HG03571 (cell line): ENCODE measurements around the gene B3GALNT1.

Experiments
- ATAC-seq: cut with Tn5 transposase; IDR thresholded peaks from one replicate; pipeline ENCODE4 v1.9.1; 2021; ENCODE audit not compliant: unreplicated experiment

B3GALNT1 gene, protein sequence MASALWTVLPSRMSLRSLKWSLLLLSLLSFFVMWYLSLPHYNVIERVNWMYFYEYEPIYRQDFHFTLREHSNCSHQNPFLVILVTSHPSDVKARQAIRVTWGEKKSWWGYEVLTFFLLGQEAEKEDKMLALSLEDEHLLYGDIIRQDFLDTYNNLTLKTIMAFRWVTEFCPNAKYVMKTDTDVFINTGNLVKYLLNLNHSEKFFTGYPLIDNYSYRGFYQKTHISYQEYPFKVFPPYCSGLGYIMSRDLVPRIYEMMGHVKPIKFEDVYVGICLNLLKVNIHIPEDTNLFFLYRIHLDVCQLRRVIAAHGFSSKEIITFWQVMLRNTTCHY

DNA sequence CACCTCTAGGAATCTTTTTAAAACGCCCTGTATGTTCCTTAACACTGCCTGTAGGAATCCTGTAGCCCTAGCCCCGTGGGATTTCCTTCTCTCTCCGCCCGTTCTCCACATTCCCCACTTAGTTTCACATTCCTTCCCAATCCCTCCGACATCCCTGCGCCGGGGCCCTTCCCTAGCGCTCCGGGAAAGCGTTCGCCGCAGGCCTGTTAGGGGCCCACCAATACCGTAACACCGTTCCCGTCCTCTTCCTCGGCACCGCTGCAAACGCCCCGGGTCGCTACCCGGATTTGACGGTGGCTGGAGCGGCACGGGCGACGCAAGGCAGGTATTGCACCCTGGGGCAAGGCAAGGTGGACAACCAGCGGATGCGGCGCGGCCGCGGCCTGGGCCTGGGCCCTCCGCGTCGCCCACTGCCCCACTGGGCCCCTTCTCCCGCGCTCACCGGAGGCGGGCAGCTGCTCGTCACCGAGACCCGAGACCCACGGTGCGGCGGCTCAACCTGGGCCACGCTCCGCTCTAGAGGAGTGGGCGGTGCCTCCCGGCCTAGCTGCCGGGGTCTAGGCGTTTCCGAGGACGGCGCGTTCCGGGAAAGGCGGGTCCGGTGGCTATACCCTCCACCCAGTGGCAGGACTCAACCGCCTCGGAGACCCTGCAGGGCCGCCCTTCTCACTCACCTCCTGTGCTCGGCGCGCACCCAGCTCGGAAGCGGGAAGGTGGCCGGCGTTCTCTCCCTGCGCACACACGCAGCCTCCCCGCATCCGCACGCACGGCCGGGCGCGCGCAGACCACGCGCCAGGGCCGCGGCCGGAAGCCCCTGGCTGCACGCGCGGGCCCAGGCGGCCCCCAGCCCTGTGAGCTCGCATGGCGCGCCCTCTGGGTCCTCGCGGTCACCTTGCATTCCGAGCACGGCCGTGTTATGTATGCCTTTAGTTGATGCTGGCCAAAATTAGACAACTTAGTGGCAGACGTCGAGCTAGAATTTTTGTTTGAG, at the start of gene B3GALNT1:
TSS of gene B3GALNT1 (minus strand) at position 789 of the 991 bp plus-strand sequence. CDS start 18,595 bp downstream, outside the sequence.
- peak; percentile 74 for ATAC-seq

DNA sequence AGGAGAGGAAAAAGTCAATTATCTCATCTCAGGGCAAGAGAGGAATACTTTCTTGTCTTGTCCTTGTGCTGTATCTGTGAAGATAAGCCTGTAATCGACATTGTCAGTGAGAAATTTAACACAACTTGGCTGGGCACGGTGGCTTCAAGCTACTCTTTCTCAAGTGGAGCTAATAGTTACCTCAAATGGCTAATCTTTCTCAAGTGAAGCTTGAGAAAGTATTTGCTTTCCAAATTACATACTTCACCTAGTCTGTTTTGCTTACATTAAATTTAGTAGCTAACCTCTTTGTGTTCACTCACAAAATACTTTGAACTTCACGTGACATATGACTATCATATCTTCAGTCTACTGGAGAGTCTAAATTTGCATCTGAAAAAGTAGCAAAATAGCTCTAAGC, 48.3 kb upstream of the B3GALNT1 start:
- no peak for ATAC-seq

DNA sequence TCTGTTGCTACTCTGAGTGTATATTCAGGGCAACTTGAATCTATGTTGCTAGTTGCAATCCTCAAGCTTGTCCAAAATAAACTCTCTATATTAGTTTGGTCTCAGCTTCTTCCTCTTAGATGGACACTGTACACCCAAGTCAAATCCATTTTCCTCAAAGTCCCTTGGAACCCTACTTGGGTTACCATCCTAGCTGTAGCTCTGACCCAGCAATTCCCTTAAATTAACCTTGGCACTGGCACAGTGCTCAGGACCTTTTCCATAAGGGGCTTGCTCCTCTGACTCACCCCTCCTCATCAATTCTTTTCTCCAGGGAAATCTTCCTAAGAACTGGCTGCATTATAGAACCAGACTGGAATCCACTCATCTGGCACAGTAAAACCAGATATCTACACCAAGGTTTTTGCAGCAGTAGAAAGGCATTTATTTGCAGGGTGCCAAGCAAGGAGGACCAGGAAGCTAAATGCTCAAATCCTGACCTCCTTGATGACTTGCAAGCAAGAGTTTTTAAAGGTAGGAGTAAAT, 44.9 kb upstream of the B3GALNT1 start:
- no peak for ATAC-seq

DNA sequence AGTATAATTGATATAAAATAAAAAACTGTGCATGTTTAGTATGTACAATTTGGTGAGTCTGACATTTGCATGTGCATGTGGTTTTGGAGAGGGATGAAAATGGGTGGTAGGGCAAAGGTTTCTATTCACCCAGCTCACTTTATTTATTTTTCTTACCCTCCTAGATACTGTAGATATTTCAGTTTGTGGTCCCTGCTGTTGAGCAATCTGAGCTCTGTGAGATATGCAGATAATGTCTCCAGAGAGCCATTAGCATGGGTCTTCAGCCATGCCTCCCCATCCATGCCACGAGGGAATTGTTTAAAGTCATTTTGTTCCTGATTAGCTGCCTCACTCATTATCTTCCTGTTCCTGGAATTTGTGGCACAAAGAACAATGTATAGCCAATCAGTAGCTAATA, 44.4 kb upstream of the B3GALNT1 start:
- ATAC-seq: no peak

DNA sequence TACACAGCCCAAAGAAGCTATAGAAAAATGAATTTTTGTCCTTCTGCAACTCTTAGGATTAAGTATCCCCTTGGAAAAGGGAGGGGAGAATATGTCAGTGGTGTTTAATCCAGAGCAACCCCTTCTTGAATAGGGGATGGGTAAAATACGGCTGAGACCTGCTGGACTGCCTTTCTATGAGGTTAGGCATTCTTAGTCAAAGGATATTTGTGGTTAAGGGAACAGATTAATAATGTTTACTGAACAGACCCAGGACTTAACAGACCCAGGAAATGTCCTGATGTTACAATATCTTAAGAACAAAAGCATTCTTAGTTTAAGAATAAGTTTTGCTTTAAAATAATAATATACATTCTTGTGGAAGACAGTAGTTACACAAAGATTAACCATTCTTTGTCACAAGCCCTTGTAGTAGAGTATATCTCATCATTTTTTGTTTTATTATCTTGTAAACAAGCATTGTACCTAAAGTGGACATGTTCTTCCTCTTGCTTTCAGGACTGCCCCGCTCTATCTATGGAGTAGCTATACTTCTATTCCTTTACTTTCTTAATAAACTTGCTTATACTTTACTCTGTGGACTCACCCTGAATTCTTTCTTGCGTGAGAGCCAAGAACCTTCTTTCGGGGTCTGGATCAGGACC, 43.8 kb upstream of the B3GALNT1 start:
- ATAC-seq: no peak

DNA sequence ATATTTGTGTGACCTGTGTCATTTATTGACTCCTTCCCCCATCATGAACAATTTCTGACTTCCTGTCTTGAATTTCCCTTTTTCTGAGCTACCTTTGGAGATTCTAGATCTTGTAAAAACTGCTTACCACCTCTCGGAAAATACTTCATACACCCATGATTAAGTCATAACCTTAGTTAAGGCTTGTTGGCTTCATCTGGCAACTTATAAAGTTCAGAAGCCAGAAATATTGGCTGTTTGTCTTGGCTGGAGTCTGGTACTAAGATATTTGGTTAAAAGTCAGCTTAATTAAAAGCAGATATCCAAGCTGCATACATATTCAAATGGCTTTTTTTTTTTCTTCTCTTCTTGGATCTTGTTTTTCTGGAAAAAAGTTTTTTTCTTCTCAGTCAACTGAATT, 37.3 kb upstream of the B3GALNT1 start:
- ATAC-seq: no peak

DNA sequence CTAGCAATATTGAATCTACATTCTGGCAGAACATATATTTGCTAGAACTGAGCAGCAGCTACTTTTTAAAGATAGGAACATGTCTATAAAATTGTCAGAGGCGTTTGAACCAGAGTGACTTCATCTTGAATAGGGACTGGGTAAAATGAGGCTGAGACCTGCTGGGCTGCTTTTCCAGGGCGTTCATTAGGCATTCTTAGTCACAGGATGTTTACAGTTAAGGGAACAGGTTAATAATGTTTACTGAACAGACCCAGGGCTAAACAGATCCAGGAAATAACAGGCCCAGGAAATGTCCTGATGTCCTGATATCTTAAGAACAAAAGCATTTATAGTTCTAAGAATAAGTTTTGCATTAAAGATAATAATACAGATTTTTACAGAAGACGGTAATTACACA, 34.5 kb upstream of the B3GALNT1 start:
- no peak for ATAC-seq

DNA sequence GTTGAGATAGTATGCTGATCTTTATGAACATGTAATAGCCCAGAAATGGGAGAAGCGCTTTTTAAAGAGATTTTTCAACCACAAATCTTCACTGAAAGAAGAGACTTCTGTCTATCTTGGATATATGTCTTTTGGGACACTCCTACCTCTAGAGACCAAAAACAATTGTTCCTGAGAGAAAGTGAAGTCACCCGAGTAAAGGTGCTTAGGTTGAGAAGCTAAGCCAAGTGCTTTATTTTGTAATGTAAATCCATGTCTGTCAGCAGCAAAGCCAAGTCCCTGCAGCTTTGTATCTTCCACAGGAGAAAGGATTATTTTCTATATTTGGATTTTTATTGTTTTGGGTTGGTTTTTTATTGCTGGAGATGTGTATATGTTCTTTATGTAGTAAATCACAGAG, 32.1 kb upstream of the B3GALNT1 start:
- ATAC-seq: no peak

DNA sequence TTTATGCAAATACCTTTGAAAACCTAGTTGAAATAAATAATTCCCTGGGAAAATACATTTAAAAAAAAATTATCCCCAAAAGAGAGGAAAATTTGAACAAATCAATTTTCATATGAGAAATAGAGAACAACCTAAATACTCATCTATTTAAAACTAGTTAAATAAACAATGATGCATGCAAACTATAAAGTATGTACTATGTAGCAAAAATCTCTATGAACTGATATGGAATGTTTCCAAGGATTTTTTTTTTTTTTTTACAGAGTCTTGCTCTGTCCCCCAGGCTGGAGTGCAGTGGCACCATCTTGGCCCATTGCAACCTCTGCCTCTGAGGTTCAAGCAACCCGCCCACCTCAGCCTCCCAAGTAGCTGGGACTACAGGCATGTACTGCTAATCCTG, 27.2 kb upstream of the B3GALNT1 start:
- ATAC-seq: no peak

DNA sequence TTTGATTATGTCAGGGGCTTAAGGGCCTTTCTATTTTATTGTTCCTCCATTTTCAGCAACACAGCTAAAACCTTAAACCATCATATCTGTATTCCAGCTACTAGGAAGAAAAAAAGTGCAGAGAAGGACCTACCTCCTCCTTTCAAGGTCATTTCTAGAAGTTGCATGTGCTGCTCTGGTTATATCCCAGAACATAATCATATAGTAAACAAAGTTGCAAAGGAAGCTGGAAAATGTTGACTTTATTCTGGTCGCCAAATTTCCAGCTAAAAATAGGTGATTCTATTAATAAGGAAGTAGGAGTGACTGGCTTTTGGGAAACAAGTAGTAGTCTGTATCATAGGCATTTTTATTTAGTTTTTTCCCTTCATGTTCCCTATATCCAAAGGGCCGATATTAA, 21.3 kb upstream of the B3GALNT1 start:
- ATAC-seq: no peak

DNA sequence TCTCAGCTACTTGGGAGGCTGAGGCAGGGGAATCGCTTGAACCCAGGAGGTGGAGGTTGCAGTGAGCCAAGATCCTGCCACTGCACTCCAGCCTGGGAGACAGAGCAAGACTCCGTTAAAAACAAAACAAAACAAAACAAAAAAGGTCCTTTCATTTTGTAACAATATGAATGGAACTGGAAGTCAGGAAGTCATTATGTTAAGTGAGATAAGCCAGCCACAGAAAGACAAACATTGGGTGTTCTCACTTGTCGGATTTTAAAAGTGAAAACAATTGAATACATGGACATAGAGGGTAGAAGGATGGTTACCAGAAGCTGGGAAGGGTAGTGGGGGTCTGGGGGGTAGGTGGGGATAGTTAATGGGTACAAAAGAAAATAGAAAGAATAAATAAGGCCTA, 12.5 kb upstream of the B3GALNT1 start:
- no peak for ATAC-seq

DNA sequence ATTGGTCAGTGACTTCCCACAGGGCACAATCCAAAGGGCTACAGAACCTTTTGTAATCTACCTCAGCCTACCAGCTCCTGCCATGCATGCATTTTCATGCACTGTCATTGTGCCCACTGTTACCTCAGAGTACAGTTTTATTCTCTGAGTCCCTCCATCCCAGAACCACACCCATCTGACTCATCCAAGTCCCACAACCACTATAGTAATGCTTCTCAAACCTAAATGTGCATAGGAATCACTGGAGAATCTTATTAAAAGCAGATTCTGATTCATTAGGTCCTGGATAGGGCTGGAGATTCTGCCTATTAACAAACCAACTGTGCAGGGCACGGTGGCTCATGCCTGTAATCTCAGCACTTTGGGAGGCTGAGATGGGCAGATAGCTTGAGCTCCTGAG, 3.7 kb upstream of the B3GALNT1 start:
- no peak for ATAC-seq

DNA sequence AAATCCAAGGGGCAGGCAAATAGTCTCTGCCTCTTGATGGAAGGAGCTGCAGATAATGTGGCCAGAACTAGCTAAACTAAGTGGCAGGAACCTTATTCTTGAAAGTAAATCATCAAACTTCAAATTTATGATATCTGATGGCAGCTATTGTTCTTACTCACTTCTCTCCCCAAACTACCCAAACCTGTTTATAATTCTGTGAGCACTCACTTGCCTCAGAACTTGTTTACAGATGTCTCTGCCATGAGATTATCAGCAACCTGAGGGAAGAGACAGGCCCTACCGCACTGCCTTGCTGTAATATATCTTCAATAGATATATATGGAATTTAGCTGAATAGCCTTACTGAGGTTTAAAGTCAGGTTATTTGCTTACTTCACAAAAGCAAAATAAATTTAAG, 2.2 kb upstream of the B3GALNT1 start:
- no peak for ATAC-seq

DNA sequence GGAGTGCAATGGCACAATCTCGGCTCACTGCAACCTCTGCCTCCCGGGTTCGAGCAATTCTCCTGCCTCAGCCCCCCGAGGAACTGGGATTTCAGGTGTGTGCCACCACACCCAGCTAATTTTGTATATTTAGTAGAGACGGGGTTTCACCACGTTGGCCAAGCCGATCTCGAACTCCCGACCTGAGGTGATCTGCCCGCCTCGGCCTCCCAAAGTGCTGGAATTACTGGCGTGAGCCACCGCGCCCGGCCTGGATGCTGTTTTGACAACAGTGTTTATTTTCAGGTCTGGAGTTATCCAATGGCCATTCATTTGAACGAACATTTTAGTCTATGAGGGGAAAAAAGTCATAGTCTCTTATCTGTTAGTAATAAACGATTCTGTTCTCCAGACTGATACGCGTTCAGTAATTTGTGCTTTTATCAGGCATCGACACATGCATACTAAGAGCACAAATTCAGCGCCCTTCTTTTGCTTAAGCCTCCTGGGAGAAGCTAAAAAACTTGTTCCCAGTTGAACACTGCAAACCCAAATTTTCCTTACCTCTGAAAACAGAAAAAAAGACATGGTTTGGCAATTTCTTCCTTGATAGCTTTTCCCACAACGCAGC, 1.3 kb downstream of the B3GALNT1 start:
- no peak for ATAC-seq

DNA sequence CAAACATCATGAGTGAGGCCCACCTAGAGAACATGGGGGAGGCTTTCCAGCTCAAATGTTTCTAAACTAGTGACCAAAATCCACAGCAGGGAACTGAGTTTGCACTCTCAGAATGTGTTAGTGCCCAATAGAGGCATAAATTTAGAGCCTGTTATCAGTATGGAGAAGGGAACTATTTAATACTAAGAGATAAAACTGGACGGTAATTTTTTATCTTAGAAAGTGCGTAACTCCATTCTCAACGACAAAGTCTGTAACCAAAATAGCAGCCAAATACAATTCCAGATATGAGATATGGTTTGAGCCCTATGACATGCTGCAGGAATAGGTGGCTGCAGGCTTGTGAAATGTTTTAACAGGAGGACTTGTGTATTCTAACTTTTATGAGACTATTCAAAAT, 3.5 kb downstream of the B3GALNT1 start:
- ATAC-seq: no peak

DNA sequence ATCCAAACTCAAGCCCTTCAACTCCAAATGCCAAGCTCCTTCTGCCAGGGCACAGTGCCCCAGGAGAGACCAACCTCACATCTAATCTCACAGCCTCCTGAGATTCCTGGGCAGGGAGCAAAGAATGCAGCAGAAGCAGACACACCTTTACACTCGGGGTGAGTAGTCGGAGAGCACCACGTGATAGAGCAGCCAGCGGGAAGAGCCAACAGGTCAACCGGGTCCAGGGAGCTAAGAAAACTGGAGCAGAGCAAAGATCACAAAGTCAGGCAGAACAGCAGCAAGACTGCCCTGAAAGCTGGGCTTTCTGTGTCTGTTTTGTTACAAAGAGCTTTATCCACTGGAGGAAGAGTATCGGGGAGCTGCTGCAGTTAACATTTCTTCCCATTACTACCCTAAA, 4.2 kb downstream of the B3GALNT1 start:
- ATAC-seq: no peak

DNA sequence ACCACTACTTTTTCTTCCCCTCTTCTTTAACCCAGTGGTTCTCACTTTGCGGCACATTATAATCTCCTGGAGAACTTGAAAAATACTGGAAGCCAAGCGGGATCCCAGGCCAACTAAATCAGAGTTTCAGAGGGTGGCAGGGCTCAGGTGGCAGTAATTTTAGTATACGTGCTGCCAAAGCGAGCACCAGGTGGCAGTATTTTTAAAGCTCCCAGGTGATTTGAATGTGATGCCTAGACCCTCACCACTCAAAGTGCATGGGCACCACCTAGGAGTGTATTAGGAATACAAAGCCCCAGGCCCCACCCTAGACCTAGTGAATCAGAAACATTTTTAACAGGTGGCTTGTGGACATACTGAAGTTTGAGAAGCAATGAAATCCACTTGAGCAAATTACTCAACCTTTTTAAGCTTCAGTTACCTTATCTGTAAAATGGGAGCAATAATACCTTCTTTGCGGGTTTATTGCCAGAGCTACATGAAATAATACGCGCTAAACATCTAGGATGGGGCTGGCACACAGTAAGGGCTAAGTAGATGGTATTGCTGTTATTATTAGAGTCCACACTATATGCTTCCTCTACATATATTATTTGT, 8.3 kb downstream of the B3GALNT1 start:
- ATAC-seq: no peak

DNA sequence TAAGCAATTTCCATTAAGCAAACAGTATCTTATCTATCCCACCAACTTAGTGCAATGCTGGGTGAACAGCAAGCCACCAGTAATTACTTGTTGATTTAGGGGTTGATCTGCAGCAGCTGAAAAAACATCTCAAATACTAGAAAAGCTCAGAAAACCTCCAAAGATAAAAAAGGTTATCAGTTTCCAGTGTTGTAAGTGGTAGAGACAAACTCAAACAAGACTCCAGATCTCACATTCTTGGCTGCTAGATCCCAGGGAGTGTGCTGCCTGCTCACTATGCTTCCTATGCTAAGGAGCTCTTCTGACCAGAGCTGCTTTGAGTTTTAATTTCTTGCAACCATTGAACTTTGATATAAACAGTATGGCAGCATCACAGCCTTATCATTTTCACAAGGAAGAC, 11.3 kb downstream of the B3GALNT1 start:
- ATAC-seq: no peak

DNA sequence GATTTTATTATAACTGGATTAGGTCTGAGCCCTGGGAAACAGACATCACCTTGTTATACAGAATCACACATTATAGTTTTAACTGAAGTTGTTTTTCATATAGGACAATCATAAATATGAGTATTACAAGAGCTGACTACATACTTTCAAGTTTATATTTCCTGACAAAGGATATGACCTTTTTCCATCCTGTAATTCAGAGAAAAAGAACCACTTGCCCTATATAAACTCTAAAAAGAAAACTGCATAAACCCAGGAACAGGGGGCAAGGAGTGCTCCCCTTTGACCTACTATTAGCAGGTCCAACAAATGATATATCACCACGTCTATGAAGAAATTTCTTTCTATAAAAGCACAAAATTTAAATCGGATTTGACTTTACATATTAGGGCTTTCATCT, 20.9 kb downstream of the B3GALNT1 start:
- no peak for ATAC-seq

DNA sequence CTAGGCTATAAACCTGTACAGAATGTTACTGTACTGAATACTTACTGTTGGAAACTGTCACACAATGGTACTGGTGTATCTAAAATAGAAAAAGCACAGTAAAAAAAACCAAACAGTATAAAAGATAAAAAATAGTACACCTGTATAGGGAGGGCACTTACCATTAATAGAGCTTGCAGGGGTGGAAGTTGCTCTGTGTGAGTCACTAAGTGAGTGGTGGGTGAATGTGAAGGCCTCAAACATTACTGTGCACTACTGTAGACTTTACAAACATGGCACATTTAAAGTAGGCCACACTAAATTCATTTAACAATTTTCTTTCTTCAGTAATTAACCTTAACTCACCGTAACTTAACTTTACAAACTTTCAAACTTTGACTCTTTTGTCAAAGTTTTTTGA, 22.0 kb downstream of the B3GALNT1 start:
- no peak for ATAC-seq

DNA sequence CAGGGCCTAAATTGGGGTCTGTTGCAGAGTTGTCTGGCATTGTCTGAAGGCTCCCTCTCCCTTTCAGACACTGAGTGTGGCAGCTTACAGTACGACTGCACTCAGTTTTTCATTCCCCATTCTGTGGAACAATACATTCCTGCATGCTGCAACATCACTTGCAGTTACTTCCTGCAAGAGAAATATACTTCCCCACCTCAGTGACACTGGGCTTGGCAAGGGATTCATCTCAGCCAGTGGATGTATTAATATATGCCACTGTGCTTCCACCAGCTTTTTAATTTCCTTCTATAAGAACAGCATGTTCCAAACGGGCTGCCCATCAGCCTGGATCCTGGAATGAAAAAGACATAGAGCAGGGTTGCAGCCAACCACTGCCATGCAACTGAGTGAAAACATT, 23.1 kb downstream of the B3GALNT1 start:
- ATAC-seq: peak; percentile 34
